Cardiac muscle cell (in vitro differentiated cells and primary cell): Measurements from ENCODE around the gene KSR1. TPM values are rescaled to one million over a fixed set of nuclear protein-coding genes. Genes with fewer than 3 reads are reported as not detected.
A peak's percentile ranks its signal among the peaks of the same experiment; 100 is the strongest.

ENCODE experiments used
- DNase-seq, 2 donors: peaks; one replicate each; pipeline versions ENCODE4 v3.0.0 to v3.0.0-alpha.2; 2010 to 2017; ENCODE audit warnings: low read depth in 1 of 2, low spot score in 1 of 2
- H3K27ac ChIP-seq: fragments of 200-600 bp; sonication (generic); 2 replicates; pipeline ENCODE4 v1.5.1; 2016
- H3K27me3 ChIP-seq: fragments of 200-600 bp; sonication (generic); 2 replicates; pipeline ENCODE4 v1.6.0; 2016; ENCODE audit warnings: control low read depth
- H3K36me3 ChIP-seq: fragments of 200-600 bp; sonication (generic); 2 replicates; pipeline ENCODE4 v1.5.1; 2016; ENCODE audit warnings: control low read depth
- H3K4me1 ChIP-seq: fragments of 200-600 bp; sonication (generic); 2 replicates; pipeline ENCODE4 v1.8.1; 2017; ENCODE audit warnings: low read depth, mild to moderate bottlenecking, mixed run types
- H3K4me3 ChIP-seq: fragments of 200-600 bp; sonication (generic); 2 replicates; pipeline ENCODE4 v1.5.1; 2016; ENCODE audit warnings: mild to moderate bottlenecking
- H3K9me3 ChIP-seq: fragments of 200-600 bp; sonication (generic); 2 replicates; pipeline ENCODE4 v1.5.1; 2017; ENCODE audit warnings: low read depth, mild to moderate bottlenecking, control low read depth
- CTCF ChIP-seq: IDR thresholded peaks from 2 replicates; pipeline ENCODE4 v1.5.1; 2012; ENCODE audit warnings: low read depth, mild to moderate bottlenecking, low read length
- polyA plus RNA-seq: library from polyadenylated mRNA; unstranded; fragments of >200 nt; fragmentation: Nextera tagmentation; extraction: Ambion mirVana; gene quantifications from 2 replicates; pipeline ENCODE4 v1.2.1, GENCODE V29; 2016
- total RNA-seq: library from RNA; depleted of rRNA; stranded (reverse); fragments of >200 nt; gene quantifications from 2 replicates; pipeline ENCODE4 v1.2.3, GENCODE V29; 2016

The KSR1 gene
- total and polyA plus RNA-seq, 2 experiments from 2014 or later = 15.7 to 29.0 TPM

GRCh38 chr17:27598337-27599050 lies 142.2 kb downstream of the KSR1 start:
- TF ChIP-seq CTCF = no peak
- no peaks in the 10 kb centered on the region for H3K9me3 ChIP-seq
- no peak for DNase-seq
- H3K27ac ChIP-seq = no peak overlapping the region
- H3K4me1 ChIP-seq = peaks cover 8% of the 10 kb centered on the region
- H3K4me3 ChIP-seq = no peak overlapping the region
- no peaks in the 10 kb centered on the region for H3K36me3 ChIP-seq
- H3K27me3 ChIP-seq = no peaks in the 10 kb centered on the region

- no peaks in the 10 kb centered on the region for H3K27me3 ChIP-seq
- TF ChIP-seq CTCF = no peak
- no peaks in the 10 kb centered on the region for H3K9me3 ChIP-seq
- peaks cover under 1% of the 10 kb centered on the region for H3K36me3 ChIP-seq
- DNase-seq = no peak
- peaks cover 8% of the 10 kb centered on the region for H3K4me1 ChIP-seq
- no peak overlapping the region for H3K27ac ChIP-seq
- H3K4me3 ChIP-seq = no peak overlapping the region
Observed at GRCh38 chr17:27600471-27600870, 144.2 kb downstream of the KSR1 start.

GRCh38 chr17:27601069-27601974 lies 145.1 kb downstream of the KSR1 start:
- Histone ChIP-seq H3K4me1 (peaks cover 8% of the 10 kb centered on the region), H3K27ac (no peak overlapping the region)

GRCh38 chr17:27601975-27602302 lies 145.7 kb downstream of the KSR1 start:
- no peak for TF ChIP-seq CTCF
- H3K4me3 ChIP-seq = no peak overlapping the region
- H3K4me1 ChIP-seq = peaks cover 8% of the 10 kb centered on the region
- no peak for DNase-seq
- no peaks in the 10 kb centered on the region for H3K9me3 ChIP-seq
- H3K27ac ChIP-seq = no peak overlapping the region
- no peaks in the 10 kb centered on the region for H3K27me3 ChIP-seq
- H3K36me3 ChIP-seq = peaks cover 9% of the 10 kb centered on the region

More at GRCh38 chr17:27601069-27601974, 145.1 kb downstream of the KSR1 start:
- peaks cover 6% of the 10 kb centered on the region for H3K36me3 ChIP-seq
- H3K4me3 ChIP-seq = no peak overlapping the region
- peak; percentile 95 for TF ChIP-seq CTCF
- H3K27me3 ChIP-seq = no peaks in the 10 kb centered on the region
- peak; percentile 81 to 89 for DNase-seq
- no peaks in the 10 kb centered on the region for H3K9me3 ChIP-seq

GRCh38 chr17:27602721-27603420 lies 146.6 kb downstream of the KSR1 start:
- H3K36me3 ChIP-seq = peaks cover 9% of the 10 kb centered on the region
- H3K27me3 ChIP-seq = no peaks in the 10 kb centered on the region
- DNase-seq = peak; percentile 80 to 87
- H3K4me1 ChIP-seq = peaks cover 8% of the 10 kb centered on the region
- H3K27ac ChIP-seq = peak overlapping the region; percentile 41
- H3K4me3 ChIP-seq = no peak overlapping the region
- H3K9me3 ChIP-seq = no peaks in the 10 kb centered on the region
- TF ChIP-seq CTCF = peak; percentile 95
